ENCODE results near the gene PPIL3. TPM values are rescaled to one million over a fixed set of nuclear protein-coding genes. Genes with fewer than 3 reads are reported as not detected.

PPIL3 gene
- total and polyA plus RNA-seq, 2 experiments from 2014 or later: 42.9 to 54.0 TPM

DNA sequence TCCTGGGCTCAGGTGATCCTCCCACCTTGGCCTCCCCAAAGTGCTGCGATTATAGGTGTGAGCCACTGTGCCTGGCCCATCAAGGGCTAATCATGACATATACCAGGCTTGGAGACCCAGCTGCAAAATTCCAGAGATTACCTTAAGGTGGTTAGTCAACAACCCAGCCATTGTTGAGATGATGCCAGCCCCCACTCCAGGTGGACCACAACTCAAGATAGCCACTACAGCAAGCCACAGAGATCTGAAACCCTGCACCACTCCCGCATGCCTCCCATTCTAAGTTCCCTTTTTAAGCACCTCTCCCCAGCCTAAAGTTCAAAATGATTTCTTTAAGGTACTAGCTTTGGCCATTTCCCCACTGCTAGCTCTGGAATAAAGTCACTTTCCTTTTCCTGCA lies 19.9 kb downstream of the PPIL3 start:
- no peak overlapping the region for H2AFZ ChIP-seq
- H3K27ac Mint-ChIP-seq: no peak overlapping the region
- no peaks in the 10 kb centered on the region for H3K9me3 Mint-ChIP-seq

More for the DNA sequence above, 19.9 kb downstream of the PPIL3 start:
- H4K20me1 ChIP-seq (replicated peaks; ENCODE audit: insufficient read depth): no peaks in the 10 kb centered on the region; the same call in 1 of the 2 replicates
- peaks cover 3% of the 10 kb centered on the region; the same call in 1 of the 2 replicates for H3K36me3 ChIP-seq (ENCODE audit: insufficient read depth)
- Mint-ChIP-seq H3K4me3 (no peak overlapping the region), H3K36me3 (ENCODE audit: low read depth) (peaks cover 20% of the 10 kb centered on the region), H3K27me3 (ENCODE audit: insufficient read depth, low read depth, poor library complexity) (peaks cover 7% of the 10 kb centered on the region), H3K4me1 (no peaks in the 10 kb centered on the region)
- H3K4me1 ChIP-seq (ENCODE audit: insufficient read depth): 0 out of 2 replicates have a peak, but pooled peaks cover 4% of the 10 kb centered on the region
- H3F3A ChIP-seq (replicated peaks; ENCODE audit: low read depth): no peaks in the 10 kb centered on the region
- no peaks in the 10 kb centered on the region for H3K27me3 ChIP-seq (ENCODE audit: insufficient read depth)
- TF ChIP-seq CREB1 (CRISPR knock-in tag; IDR thresholded peaks at IDR 0.05; ENCODE audit: low read depth) (no peak), ETS1 (IDR thresholded peaks at IDR 0.05) (no peak), EZH2phosphoT487 (IDR thresholded peaks at IDR 0.05; ENCODE audit: unreplicated experiment) (no peak), STAT1 (IDR thresholded peaks at IDR 0.05; ENCODE audit: unreplicated experiment) (no peak), EZH2 (IDR thresholded peaks at IDR 0.05; ENCODE audit: low read depth, unreplicated experiment) (no peak), NANOG (IDR thresholded peaks at IDR 0.05; ENCODE audit: borderline replicate concordance) (no peak), ZNF114 (CRISPR knock-in tag; IDR thresholded peaks at IDR 0.05) (no peak), JUNB (IDR thresholded peaks at IDR 0.05; ENCODE audit: unreplicated experiment) (no peak), ZNF462 (CRISPR knock-in tag; IDR thresholded peaks at IDR 0.05) (no peak), ZNF331 (CRISPR knock-in tag; IDR thresholded peaks at IDR 0.05; ENCODE audit: low read depth) (no peak), POLR2AphosphoS5 (IDR thresholded peaks at IDR 0.05; ENCODE audit: low read depth) (no peak)
- TF ChIP-seq, protein P1, sequence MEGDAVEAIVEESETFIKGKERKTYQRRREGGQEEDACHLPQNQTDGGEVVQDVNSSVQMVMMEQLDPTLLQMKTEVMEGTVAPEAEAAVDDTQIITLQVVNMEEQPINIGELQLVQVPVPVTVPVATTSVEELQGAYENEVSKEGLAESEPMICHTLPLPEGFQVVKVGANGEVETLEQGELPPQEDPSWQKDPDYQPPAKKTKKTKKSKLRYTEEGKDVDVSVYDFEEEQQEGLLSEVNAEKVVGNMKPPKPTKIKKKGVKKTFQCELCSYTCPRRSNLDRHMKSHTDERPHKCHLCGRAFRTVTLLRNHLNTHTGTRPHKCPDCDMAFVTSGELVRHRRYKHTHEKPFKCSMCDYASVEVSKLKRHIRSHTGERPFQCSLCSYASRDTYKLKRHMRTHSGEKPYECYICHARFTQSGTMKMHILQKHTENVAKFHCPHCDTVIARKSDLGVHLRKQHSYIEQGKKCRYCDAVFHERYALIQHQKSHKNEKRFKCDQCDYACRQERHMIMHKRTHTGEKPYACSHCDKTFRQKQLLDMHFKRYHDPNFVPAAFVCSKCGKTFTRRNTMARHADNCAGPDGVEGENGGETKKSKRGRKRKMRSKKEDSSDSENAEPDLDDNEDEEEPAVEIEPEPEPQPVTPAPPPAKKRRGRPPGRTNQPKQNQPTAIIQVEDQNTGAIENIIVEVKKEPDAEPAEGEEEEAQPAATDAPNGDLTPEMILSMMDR (conservative IDR thresholded peaks at IDR 0.05; ENCODE audit: low read depth in 2 of 2): no peak
- H3K4me2 ChIP-seq: no peak overlapping the region
- H3K9me2 ChIP-seq (ENCODE audit: insufficient read depth): no peaks in the 10 kb centered on the region
- H3K79me2 ChIP-seq (replicated peaks; ENCODE audit: insufficient read depth): no peaks in the 10 kb centered on the region
- H3K27ac ChIP-seq (ENCODE audit: low read depth): no peak overlapping the region
- DNase-seq (ENCODE audit: low spot score) (no peak), ATAC-seq (no peak)
- H3K4me3 ChIP-seq: no peak overlapping the region
